B cell (primary cell): Measurements from ENCODE around the gene LIMCH1. TPM values are rescaled to one million over a fixed set of nuclear protein-coding genes. Genes with fewer than 3 reads are reported as not detected.

Source experiments
- ATAC-seq: fragments of 200-7000 bp; cut with Tn5 transposase; one replicate; pipeline ENCODE4 v1.10.0; 2021; ENCODE audit warnings: low read depth, mild to moderate bottlenecking, moderate number of reproducible peaks, moderate library complexity
- CTCF ChIA-PET: fragments of 350-600 bp; sonication (Branson Sonifier 250); formaldehyde crosslinking; loops from one replicate; lab custom pipeline; 2021; ENCODE audit warnings: antibody characterized with exemption, inconsistent platforms; lab: Charles Lee
- POLR2A ChIA-PET: fragments of 350-600 bp; sonication (Branson Sonifier 250); formaldehyde crosslinking; loops from one replicate; lab custom pipeline; 2021; ENCODE audit warnings: antibody characterized with exemption; lab: Charles Lee
- DNase-seq: peaks from one replicate; pipeline ENCODE4 v3.0.0; 2013
- H2AFZ ChIP-seq: 2 replicates; pipeline ENCODE4 v1.6.1; 2012; ENCODE audit warnings: mild to moderate bottlenecking, low read depth, low read length; ENCODE audit not compliant: insufficient read depth, poor library complexity, severe bottlenecking
- H3K27ac ChIP-seq, 2 donors: 1 replicate in 1 of 2; 2 replicates in 1 of 2; pipeline ENCODE4 v1.5.1; 2012 to 2013; ENCODE audit warnings: low read length in 2 of 2, mild to moderate bottlenecking in 2 of 2, moderate library complexity in 1 of 2
- H3K27me3 ChIP-seq, 4 experiments: fragments of 200-600 bp in 1 of 4; sonication (generic) in 1 of 4; replicated peaks in 1 of 4; 1 replicate in 2 of 4; 2 replicates in 2 of 4; pipeline versions ENCODE4 v1.6.1 to v1.7.0; 2013 to 2016; ENCODE audit warnings: low read length in 3 of 4, mild to moderate bottlenecking in 2 of 4, mixed read lengths in 1 of 4, moderate library complexity in 1 of 4; ENCODE audit not compliant: insufficient read depth in 4 of 4, control insufficient read depth in 3 of 4; ENCODE audit errors: control extremely low read depth in 1 of 4
- H3K36me3 ChIP-seq, 2 experiments: replicated peaks in 1 of 2; 1 replicate in 1 of 2; 2 replicates in 1 of 2; pipeline versions ENCODE4 v1.6.1 to v1.7.1; 2013; ENCODE audit warnings: low read length in 1 of 2; ENCODE audit not compliant: insufficient read depth in 2 of 2, control insufficient read depth in 1 of 2; ENCODE audit errors: control extremely low read depth in 1 of 2, extremely low read depth in 1 of 2
- H3K4me1 ChIP-seq, 2 donors: fragments of 200-600 bp in 1 of 2; sonication (generic) in 1 of 2; 1 replicate in 1 of 2; 2 replicates in 1 of 2; pipeline versions ENCODE4 v1.5.1 to v1.6.1; 2013 to 2017; ENCODE audit warnings: low read length in 2 of 2; ENCODE audit not compliant: control insufficient read depth in 2 of 2, insufficient read depth in 2 of 2
- H3K4me2 ChIP-seq: replicated peaks from 2 replicates; pipeline ENCODE3; 2012; ENCODE audit warnings: mild to moderate bottlenecking, low read depth, low read length; ENCODE audit not compliant: poor library complexity, severe bottlenecking
- H3K4me3 ChIP-seq, 5 experiments: fragments of 200-600 bp in 1 of 5; sonication (generic) in 1 of 5; 1 replicate in 3 of 5; 2 replicates in 2 of 5; pipeline versions ENCODE4 v1.5.1 to v1.7.0; 2011 to 2016; ENCODE audit warnings: low read length in 4 of 5, mild to moderate bottlenecking in 4 of 5, low read depth in 2 of 5, control low read depth in 1 of 5, moderate library complexity in 1 of 5; ENCODE audit not compliant: insufficient read depth in 1 of 5; ENCODE audit errors: control extremely low read depth in 1 of 5, extremely low read depth in 1 of 5
- H3K79me2 ChIP-seq: fragments of 200-600 bp; sonication (generic); one replicate; pipeline ENCODE4 v1.6.0; 2016; ENCODE audit warnings: low read length; ENCODE audit not compliant: control insufficient read depth, insufficient read depth
- H3K9ac ChIP-seq: fragments of 200-600 bp; sonication (generic); 2 replicates; pipeline ENCODE4 v1.6.1; 2017; ENCODE audit warnings: mild to moderate bottlenecking, low read length, moderate library complexity
- H3K9me3 ChIP-seq, 3 donors: one replicate each; pipeline versions ENCODE4 v1.6.1 to v1.7.1; 2013; ENCODE audit warnings: low read length in 2 of 3; ENCODE audit not compliant: control insufficient read depth in 2 of 3, insufficient read depth in 1 of 3; ENCODE audit errors: control extremely low read depth in 1 of 3
- H4K20me1 ChIP-seq: 2 replicates; pipeline ENCODE4 v1.6.0; 2012; ENCODE audit warnings: mild to moderate bottlenecking, low read length; ENCODE audit not compliant: insufficient read depth, control insufficient read depth, poor library complexity, severe bottlenecking
- H3K27ac Mint-ChIP-seq: one replicate; pipeline ENCODE4 v1.8.0; 2021; ENCODE audit warnings: mixed read lengths
- H3K27me3 Mint-ChIP-seq: one replicate; pipeline ENCODE4 v1.8.0; 2021; ENCODE audit warnings: mixed read lengths
- H3K4me1 Mint-ChIP-seq: one replicate; pipeline ENCODE4 v1.8.0; 2021; ENCODE audit warnings: mixed read lengths
- H3K4me3 Mint-ChIP-seq: one replicate; pipeline ENCODE4 v1.8.0; 2021; ENCODE audit warnings: mixed read lengths
- H3K9me3 Mint-ChIP-seq: one replicate; pipeline ENCODE4 v1.8.0; 2022; ENCODE audit warnings: mixed read lengths; ENCODE audit not compliant: insufficient read depth
- CTCF ChIP-seq: fragments of 200-600 bp; IDR thresholded peaks from one replicate; pipeline ENCODE4 v1.8.0; 2022; ENCODE audit warnings: antibody characterized with exemption, mild to moderate bottlenecking
- EZH2 ChIP-seq: IDR thresholded peaks from 2 replicates; pipeline ENCODE4 v1.6.1; 2012; ENCODE audit warnings: borderline replicate concordance, low read depth, mild to moderate bottlenecking, moderate library complexity, low read length; ENCODE audit not compliant: insufficient read depth, poor library complexity, severe bottlenecking
- WGBS: methylation state at CpG from one replicate; pipeline ENCODE4 v1.1.5; 2013; ENCODE audit warnings: missing lambda C conversion rate; ENCODE audit not compliant: insufficient coverage; 5-methylcytosine and 5-hydroxymethylcytosine counted together
- intact Hi-C: fragments of 100-400 bp; cut with micrococcal nuclease; formaldehyde crosslinking; loops from one replicate; pipeline ENCODE4 v1.10.0; 2022
- polyA plus RNA-seq: library from polyadenylated mRNA; depleted of rRNA; stranded (reverse); fragments of >200 nt; gene quantifications from 2 replicates; pipeline ENCODE4 v1.2.3, GENCODE V29; 2012
- total RNA-seq, 2 donors: library from RNA; stranded (reverse); fragments of 120-200 nt in 1 of 2; gene quantifications; 1 replicate in 1 of 2; 2 replicates in 1 of 2; pipeline versions ENCODE4 v1.2.3 to v1.2.4, GENCODE V29; 2013 to 2022

Gene LIMCH1
- total and polyA plus RNA-seq, 2 donors (not counting 1 experiment from before 2014, with no cell fraction given) = not detected

GRCh38 chr4:41512136-41512535, 25.8 kb upstream of the LIMCH1 start:
- no peaks in the 10 kb centered on the region for H3K27me3 Mint-ChIP-seq
- Histone ChIP-seq H4K20me1 (no peaks in the 10 kb centered on the region), H3K9me3 (no peaks in the 10 kb centered on the region), H3K27ac (no peak overlapping the region), H3K4me1 (no peaks in the 10 kb centered on the region), H3K4me3 (no peak overlapping the region), H3K9ac (no peak overlapping the region), H2AFZ (no peak overlapping the region), H3K27me3 (no peaks in the 10 kb centered on the region), H3K36me3 (no peaks in the 10 kb centered on the region), H3K79me2 (no peaks in the 10 kb centered on the region), H3K4me2 (no peak overlapping the region)
- DNase-seq = no peak
- no peak for ATAC-seq
- H3K4me1 Mint-ChIP-seq = no peaks in the 10 kb centered on the region
- H3K4me3 Mint-ChIP-seq = no peak overlapping the region
- ChIA-PET CTCF (no interaction called here), POLR2A (no interaction called here)
- WGBS = no CpG with 5 or more reads among the region's 1 CpG
- TF ChIP-seq EZH2 = no peak
- no peak for TF ChIP-seq CTCF
- H3K27ac Mint-ChIP-seq = no peak overlapping the region
- peaks cover 1% of the 10 kb centered on the region for H3K9me3 Mint-ChIP-seq
- intact Hi-C loops = no loop called here

- intact Hi-C loops = no loop called here
- POLR2A ChIA-PET = no interaction called here
- no peak for TF ChIP-seq CTCF
- no peak for TF ChIP-seq EZH2
- Histone ChIP-seq H3K36me3 (no peaks in the 10 kb centered on the region), H3K9ac (no peak overlapping the region), H2AFZ (no peak overlapping the region), H3K4me3 (no peak overlapping the region), H4K20me1 (no peaks in the 10 kb centered on the region), H3K79me2 (no peaks in the 10 kb centered on the region), H3K9me3 (no peaks in the 10 kb centered on the region), H3K27ac (no peak overlapping the region), H3K27me3 (no peaks in the 10 kb centered on the region), H3K4me1 (no peaks in the 10 kb centered on the region), H3K4me2 (no peak overlapping the region)
- no peak for DNase-seq
- H3K27me3 Mint-ChIP-seq = no peaks in the 10 kb centered on the region
- no peak overlapping the region for H3K27ac Mint-ChIP-seq
- ATAC-seq = no peak
- no peaks in the 10 kb centered on the region for H3K4me1 Mint-ChIP-seq
- CTCF ChIA-PET = no interaction called here
- peaks cover 1% of the 10 kb centered on the region for H3K9me3 Mint-ChIP-seq
- H3K4me3 Mint-ChIP-seq = no peak overlapping the region
These were observed 25.4 kb upstream of the LIMCH1 start for GRCh38 chr4:41512596-41512995.
